Thyroid gland (tissue), 4 donors: ENCODE data around the gene ITIH6. TPM values are rescaled to one million over a fixed set of nuclear protein-coding genes. Genes with fewer than 3 reads are reported as not detected.
"Not testable (repeated sequence)": the region's sequence is repeated elsewhere in the genome, so short reads cannot be mapped to it uniquely, and the experiment has no call there.

Experiments
- DNase-seq, 2 donors: peaks; one replicate each; pipeline ENCODE4 v3.0.0-alpha.2; 2019
- H3K27ac ChIP-seq, 3 donors: fragments of 200-600 bp; sonication (generic); 1 replicate in 2 of 3; 2 replicates in 1 of 3; pipeline ENCODE4 v1.5.1; 2016 to 2019; ENCODE audit warnings: mild to moderate bottlenecking in 1 of 3, moderate library complexity in 1 of 3
- H3K27me3 ChIP-seq: fragments of 200-600 bp; sonication (generic); one replicate; pipeline ENCODE4 v1.5.1; 2019
- H3K36me3 ChIP-seq, 2 donors: fragments of 200-600 bp; sonication (generic); one replicate each; pipeline ENCODE4 v1.5.1; 2016 to 2019
- H3K4me1 ChIP-seq, 2 donors: fragments of 200-600 bp; sonication (generic); one replicate each; pipeline ENCODE4 v1.5.1; 2017 to 2019
- H3K4me3 ChIP-seq, 3 donors: fragments of 200-600 bp; sonication (generic); replicated peaks in 1 of 3; 1 replicate in 2 of 3; 2 replicates in 1 of 3; pipeline ENCODE4 v1.5.1; 2016; ENCODE audit warnings: mild to moderate bottlenecking in 1 of 3
- H3K9me3 ChIP-seq: fragments of 200-600 bp; sonication (generic); one replicate; pipeline ENCODE4 v1.5.1; 2017
- POLR2A ChIP-seq, 2 donors: fragments of 450-650 bp; IDR thresholded peaks; one replicate each; pipeline ENCODE4 v1.6.1; 2017; ENCODE audit warnings: antibody characterized with exemption in 2 of 2, mild to moderate bottlenecking in 2 of 2, moderate library complexity in 1 of 2
- WGBS, 2 donors: methylation state at CpG; one replicate each; pipeline ENCODE4 v1.1.5; 2017; 5-methylcytosine and 5-hydroxymethylcytosine counted together
- intact Hi-C: fragments of 100-400 bp; cut with DNase I; formaldehyde crosslinking; loops from one replicate; pipeline ENCODE4 v1.15.1; 2023
- total RNA-seq, 4 donors: library from RNA; depleted of rRNA; stranded (reverse); fragments of >200 nt; gene quantifications; one replicate each; pipeline ENCODE4 v1.2.3, GENCODE V29; 2016
- TF ChIP-seq, protein P1 (sequence below), 6 experiments: fragments of 200-600 bp in 3 of 6; fragments of 450-650 bp in 3 of 6; sonication (generic) in 3 of 6; IDR thresholded peaks; one replicate each; pipeline ENCODE4 v1.5.1; 2016 to 2019; ENCODE audit warnings: antibody characterized with exemption in 6 of 6, mild to moderate bottlenecking in 2 of 6, inconsistent platforms in 1 of 6, moderate library complexity in 1 of 6

The ITIH6 gene
- total RNA-seq: not detected

GRCh38 chrX:54798137-54798536 lies at the start of gene ITIH6:
Gene ITIH6, minus strand, starts transcription at chrX:54798255. Its CDS starts 45 bp downstream, at chrX:54798210.
- Histone ChIP-seq H3K27me3 (no peaks in the 10 kb centered on the region), H3K4me3 (no peak within 1 kb of the TSS), H3K27ac (no peak within 1 kb of the TSS), H3K9me3 (no peaks in the 10 kb centered on the region), H3K4me1 (no peaks in the 10 kb centered on the region), H3K36me3 (no peaks in the 10 kb centered on the region)
- DNase-seq: no peak
- WGBS, 2 donors: 47 to 86% methylated on average over 1 to 2 of the region's 2 CpGs
- TF ChIP-seq, protein P1, sequence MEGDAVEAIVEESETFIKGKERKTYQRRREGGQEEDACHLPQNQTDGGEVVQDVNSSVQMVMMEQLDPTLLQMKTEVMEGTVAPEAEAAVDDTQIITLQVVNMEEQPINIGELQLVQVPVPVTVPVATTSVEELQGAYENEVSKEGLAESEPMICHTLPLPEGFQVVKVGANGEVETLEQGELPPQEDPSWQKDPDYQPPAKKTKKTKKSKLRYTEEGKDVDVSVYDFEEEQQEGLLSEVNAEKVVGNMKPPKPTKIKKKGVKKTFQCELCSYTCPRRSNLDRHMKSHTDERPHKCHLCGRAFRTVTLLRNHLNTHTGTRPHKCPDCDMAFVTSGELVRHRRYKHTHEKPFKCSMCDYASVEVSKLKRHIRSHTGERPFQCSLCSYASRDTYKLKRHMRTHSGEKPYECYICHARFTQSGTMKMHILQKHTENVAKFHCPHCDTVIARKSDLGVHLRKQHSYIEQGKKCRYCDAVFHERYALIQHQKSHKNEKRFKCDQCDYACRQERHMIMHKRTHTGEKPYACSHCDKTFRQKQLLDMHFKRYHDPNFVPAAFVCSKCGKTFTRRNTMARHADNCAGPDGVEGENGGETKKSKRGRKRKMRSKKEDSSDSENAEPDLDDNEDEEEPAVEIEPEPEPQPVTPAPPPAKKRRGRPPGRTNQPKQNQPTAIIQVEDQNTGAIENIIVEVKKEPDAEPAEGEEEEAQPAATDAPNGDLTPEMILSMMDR (IDR thresholded peaks at IDR 0.05): no peak
- TF ChIP-seq POLR2A (IDR thresholded peaks at IDR 0.05): no peak
- intact Hi-C loops: no loop called here

DNA sequence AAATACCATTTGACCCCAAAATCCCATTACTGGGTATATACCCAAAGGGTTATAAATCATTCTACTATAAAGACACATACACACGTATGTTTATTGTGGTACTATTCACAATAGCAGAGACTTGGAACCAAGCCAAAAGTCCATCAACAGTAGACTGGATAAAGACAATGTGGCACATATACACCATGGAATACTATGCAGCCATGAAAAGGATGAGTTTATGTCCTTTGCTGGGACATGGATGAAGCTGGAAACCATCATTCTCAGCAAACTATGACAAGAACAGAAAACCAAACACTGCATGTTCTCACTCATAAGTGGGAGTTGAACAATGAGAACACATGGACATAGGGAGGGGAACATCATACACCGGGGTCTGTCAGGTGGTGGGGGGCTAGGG lies 49.6 kb upstream of the ITIH6 start:
- H3K9me3 ChIP-seq, intact Hi-C loops, H3K4me3 ChIP-seq, H3K36me3 ChIP-seq, H3K4me1 ChIP-seq, DNase-seq, H3K27ac ChIP-seq, H3K27me3 ChIP-seq: not testable (repeated sequence)
- 92 to 100% methylated on average over 2 of the region's 2 CpGs for WGBS, 2 donors

DNA sequence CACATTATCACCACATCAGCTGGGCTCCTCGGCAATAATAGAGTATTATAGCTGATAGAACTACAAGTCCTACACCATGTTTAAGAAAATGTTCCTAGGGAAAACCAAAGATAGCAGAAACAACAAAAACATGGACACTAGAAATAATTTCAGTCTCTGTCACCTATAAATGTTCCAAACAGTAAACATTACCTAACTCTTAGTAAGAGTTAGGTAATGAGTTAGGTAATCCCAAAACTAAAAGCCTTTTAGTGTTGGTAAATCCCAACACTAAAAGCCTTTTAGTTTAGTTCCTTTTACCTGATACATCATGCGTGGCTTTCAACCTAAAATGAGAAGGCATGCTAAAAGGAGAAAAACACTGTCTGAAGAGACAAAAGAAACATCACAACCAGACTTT lies 45.0 kb upstream of the ITIH6 start:
- DNase-seq: no peak
- no peak for TF ChIP-seq POLR2A (IDR thresholded peaks at IDR 0.05)
- TF ChIP-seq, protein P1 (IDR thresholded peaks at IDR 0.05): no peak
- no peaks in the 10 kb centered on the region for H3K27me3 ChIP-seq
- no peaks in the 10 kb centered on the region for H3K4me1 ChIP-seq
- H3K9me3 ChIP-seq: no peaks in the 10 kb centered on the region
- H3K36me3 ChIP-seq: no peaks in the 10 kb centered on the region
- 93 to 98% methylated on average over 2 of the region's 2 CpGs for WGBS, 2 donors
- H3K27ac ChIP-seq: no peak overlapping the region
- intact Hi-C loops: no loop called here
- no peak overlapping the region for H3K4me3 ChIP-seq

DNA sequence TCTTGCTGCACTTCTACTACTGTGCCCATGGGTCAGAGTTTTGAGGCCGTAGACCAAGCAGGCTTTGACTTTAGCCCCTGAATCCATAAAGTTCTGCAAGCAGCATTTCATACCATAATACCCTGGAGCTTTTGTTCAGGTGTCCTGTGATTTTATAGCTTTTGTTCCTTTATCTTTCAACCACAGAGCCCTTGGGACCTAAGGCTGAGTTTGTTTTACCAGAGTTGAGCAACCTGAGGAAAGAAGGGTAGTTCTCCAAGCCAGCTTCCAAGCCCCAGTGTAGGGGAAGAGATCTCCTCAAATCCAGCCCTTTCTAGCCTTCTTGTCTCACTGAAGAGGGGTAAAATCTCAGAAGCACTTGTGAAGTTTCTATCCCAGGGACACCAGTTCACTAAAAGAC lies 44.6 kb upstream of the ITIH6 start:
- H3K9me3 ChIP-seq: no peaks in the 10 kb centered on the region
- 90 to 100% methylated on average over 1 of the region's 1 CpG for WGBS, 2 donors
- no peak overlapping the region for H3K4me3 ChIP-seq
- no peaks in the 10 kb centered on the region for H3K36me3 ChIP-seq
- intact Hi-C loops: no loop called here
- no peaks in the 10 kb centered on the region for H3K27me3 ChIP-seq
- TF ChIP-seq, protein P1 (IDR thresholded peaks at IDR 0.05): no peak
- TF ChIP-seq POLR2A (IDR thresholded peaks at IDR 0.05): no peak
- no peak overlapping the region for H3K27ac ChIP-seq
- no peaks in the 10 kb centered on the region for H3K4me1 ChIP-seq
- DNase-seq: no peak

DNA sequence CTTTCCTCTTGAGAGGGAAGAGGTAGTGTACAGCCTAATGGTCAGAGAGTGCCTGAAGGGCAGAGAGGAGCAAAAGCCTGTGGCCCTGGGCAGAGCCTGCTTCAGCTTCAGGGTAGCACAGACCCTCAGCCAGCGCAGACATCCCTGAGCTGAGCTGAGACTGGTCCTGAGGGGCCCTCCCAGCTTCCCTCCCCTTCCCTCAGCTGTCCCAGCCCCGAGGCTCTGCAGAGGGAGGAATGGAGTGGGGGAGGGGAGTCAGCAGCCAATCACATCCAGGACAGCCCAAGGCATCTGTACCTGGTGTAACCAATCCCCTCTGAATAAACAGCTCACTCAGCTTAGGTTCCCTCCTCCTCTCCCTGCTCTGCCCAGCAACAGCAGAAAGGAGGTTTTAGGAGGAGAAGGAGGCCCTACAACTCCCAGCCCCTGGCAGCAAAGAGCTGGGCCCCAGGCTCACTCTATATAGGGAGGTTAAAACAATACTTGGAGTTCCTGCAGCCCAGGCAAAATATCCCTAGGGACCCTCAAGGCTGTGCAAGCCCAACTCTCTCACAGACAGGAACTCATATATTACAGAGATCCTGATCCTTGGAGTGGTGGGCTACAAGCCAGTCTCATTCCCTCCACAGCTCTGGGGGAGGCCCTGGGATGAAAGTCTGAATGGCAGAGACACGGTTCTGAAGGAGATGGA lies 43.3 kb upstream of the ITIH6 start:
- H3K27me3 ChIP-seq, H3K36me3 ChIP-seq, DNase-seq, H3K27ac ChIP-seq, H3K4me3 ChIP-seq, intact Hi-C loops, H3K4me1 ChIP-seq, H3K9me3 ChIP-seq: not testable (repeated sequence)
- 8 to 10% methylated on average over 1 of the region's 3 CpGs for WGBS, 2 donors

- 73 to 90% methylated on average over 3 of the region's 3 CpGs for WGBS, 2 donors
- Histone ChIP-seq H3K27me3 (no peaks in the 10 kb centered on the region), H3K9me3 (no peaks in the 10 kb centered on the region), H3K4me1 (no peaks in the 10 kb centered on the region), H3K4me3 (no peak overlapping the region), H3K36me3 (no peaks in the 10 kb centered on the region), H3K27ac (no peak overlapping the region)
- intact Hi-C loops: no loop called here
- TF ChIP-seq, protein P1 (IDR thresholded peaks at IDR 0.05): no peak
- TF ChIP-seq POLR2A (IDR thresholded peaks at IDR 0.05): no peak
- no peak for DNase-seq
Measured at GRCh38 chrX:54838583-54838982, 40.5 kb upstream of the ITIH6 start.
